HG02870 (cell line): Measurements from ENCODE around the gene IL16.
"Not testable (repeated sequence)": the region's sequence is repeated elsewhere in the genome, so short reads cannot be mapped to it uniquely, and the experiment has no call there.

Experiments
- ATAC-seq: cut with Tn5 transposase; IDR thresholded peaks from one replicate; pipeline ENCODE4 v1.9.1; 2021; ENCODE audit warnings: mild to moderate bottlenecking, moderate library complexity; ENCODE audit not compliant: unreplicated experiment

The IL16 gene

DNA sequence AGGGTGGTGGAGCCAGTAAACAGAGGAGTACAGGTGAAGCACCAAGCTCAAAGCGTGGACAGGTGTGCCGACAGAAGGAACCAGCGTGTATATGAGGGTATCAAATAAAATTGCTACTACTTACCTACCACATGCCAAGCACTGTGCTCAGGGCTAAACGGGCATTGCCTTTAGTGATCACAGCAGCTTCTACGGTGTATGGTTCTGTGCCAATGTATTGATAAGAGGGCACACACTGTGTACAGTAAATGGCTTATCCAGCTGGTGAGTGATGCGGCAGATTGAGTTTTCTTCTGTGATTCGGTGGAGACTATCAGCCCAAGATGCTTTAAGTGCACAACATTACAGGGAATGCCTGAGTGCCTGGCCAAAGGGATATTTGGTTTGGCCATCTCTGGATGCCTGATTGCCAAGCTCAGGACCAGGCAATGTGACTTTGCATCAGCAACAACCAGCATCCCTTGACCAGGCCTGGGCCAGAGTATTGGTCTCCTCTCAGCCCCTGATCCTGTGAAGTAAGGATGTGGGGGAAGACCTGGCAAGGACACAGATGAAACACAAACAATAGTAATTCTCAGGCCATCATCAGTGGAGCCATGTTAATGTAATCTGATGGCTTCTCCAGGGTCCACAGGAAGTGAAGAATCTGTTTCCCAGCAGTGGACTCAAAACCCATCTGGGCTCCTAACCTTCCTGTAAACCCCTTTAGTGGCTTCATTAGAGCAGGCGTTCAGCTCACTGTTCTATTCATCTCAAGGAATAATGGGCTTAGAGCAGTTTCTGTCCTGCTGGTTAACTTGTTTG is 113.2 kb downstream of the IL16 start:
- no peak for ATAC-seq

DNA sequence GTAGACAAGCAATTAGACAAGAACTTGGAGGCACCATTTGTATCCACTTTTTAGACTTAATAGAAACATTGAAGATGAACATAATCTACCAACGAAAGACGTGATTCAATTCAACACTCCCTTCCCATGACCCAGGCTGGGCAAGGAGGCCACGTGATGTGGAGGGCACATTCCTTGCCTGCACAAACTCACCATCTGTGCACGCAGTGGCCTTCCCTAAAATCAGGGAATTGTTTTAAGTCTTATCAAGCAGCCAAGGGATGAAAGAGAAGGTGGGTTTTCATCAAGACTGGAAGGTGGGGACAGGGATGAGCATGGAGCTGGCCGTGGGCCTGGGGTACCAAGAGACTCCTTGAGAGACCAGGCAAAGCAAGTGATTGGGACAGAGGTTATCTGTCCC is 113.8 kb downstream of the IL16 start:
- no peak for ATAC-seq

DNA sequence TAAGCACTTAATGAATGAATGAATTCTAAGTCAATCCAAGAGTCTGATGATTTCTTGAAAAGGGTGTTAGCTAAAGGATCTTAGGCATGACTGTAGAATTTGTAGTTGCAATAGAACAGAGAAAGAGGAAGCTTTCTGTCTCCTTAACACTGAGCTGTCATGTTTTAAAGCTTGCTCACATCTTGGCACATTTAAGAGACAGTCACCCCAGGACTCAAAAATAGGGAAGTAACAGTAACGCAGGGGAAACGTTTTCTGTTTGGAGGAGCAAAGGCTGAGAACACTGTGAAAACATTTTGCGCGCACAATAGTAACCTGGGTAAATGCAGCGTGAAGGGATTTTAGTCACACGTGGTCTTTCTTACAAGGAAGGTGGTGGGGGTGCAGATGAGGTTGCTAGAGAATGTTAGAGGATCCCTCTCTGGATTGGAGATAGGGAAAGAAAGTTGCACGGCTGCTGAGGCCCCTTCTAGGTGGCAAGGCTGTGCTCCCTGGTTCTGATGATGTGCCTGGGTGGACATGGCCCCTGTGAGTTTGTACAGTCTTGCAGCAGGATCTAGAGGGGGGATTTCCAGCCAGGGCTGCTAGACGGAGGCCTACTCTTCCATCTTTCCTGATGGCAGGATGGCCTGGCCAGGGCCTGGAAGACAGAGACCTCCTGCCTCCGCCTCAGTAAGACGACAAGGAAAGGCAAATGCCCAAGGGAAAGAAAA is 115.2 kb downstream of the IL16 start:
- ATAC-seq: peak; percentile 41

DNA sequence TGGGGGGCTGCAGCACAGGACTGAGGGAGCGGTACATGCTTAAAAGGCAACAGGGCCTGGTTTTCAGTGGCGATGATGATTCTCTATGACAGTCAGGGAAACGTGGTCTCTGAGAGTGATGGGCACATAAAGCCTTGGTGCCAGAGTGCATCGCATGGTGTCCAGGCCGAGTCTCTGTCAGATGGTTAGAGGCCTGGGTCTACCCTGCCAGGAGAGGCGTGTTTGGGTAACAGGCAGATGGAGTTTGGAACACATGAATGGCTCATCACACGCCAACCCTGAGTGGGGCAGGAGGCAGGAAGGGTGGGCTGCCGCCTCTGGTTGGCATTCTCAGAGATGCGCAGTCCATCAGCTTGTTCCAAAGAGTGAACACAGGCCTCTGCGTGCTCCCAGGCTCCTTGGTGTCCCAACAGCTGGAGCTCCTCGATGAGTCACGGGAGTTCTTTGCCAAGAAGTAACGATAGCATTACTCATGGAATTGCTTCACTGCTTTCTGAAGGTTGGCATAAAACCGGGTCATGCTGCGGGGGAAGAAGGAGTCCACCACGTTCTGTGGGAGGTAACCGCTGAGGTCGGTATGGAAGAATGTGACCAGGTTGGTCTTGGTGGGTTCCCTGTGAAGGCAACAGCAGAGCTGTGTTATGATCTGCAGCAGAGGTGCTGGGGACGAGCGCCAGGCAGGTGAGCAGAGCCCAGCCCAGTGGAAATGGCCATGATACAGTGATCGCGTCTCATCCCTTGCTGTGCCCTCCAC is 116.3 kb downstream of the IL16 start:
- no peak for ATAC-seq

DNA sequence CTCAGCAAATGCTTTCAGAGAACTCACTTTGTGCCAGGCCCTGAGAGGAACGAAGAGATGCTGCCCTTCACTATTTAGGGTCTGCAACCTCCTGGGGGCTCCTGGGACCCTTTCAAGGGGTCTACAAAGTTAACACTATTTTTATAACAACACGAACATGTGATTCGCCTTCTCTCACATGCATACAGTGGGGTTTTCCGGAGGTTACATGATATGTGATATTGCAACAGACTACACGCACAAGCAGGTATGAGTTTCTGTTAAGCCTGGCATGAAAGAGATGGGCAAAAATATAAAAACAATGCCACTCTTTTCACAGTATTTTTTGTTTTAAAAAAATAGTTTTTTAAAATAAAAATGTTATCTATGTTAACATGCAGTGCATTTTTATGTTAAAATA is 117.0 kb downstream of the IL16 start:
- no peak for ATAC-seq

DNA sequence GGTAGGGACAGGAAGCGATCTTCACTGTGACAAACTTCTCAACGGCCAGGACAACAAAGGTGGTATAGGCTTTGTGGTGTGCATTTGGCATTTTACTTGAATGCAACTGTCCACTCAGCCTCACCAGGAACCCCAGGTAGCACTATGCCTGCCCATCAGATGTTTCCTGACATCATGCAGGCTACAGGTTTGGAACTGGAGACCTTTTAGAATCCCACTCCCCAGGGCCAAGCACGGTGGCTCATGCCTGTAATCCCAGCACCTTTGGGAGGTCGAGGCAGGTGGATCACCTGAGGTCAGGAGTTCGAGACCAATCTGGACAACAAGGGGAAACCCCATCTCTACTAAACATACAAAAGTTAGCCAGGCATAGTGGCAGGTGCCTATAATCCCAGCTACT is 117.7 kb downstream of the IL16 start:
- ATAC-seq: no peak

DNA sequence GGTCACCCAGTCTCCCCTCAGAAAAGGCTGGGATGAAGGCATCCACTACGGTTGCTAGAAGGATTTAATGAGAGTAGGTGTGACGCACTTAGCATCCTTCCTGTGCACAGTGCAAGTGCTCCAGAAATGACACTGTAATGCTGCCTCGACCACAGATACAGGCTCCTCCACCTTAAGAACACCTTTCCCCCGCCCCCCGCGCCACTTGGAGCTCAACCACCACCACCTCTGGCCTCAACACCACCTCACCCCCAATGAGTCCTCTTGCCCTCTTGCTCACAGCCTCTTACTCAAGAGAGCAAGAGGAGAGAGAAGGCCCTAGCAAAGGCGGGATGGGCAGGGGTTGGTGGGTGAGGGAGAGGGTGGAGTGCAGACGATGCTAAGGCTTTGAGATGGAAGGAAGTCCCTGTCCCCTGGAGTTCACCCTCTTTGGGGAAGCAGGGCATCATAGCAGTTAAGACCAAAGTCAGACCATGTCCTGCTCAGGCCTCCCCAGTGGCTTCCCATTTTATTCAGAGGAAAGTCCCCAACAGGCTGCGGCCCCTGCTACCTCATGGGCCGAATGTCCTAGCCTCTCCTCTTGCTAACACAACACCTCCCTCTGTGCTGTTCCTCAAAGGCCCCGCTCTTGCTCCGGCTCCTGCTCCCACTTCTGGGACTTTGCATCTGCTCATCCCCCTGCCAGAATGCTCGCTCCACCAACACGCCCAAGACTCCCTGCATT is 118.9 kb downstream of the IL16 start:
- ATAC-seq: no peak

DNA sequence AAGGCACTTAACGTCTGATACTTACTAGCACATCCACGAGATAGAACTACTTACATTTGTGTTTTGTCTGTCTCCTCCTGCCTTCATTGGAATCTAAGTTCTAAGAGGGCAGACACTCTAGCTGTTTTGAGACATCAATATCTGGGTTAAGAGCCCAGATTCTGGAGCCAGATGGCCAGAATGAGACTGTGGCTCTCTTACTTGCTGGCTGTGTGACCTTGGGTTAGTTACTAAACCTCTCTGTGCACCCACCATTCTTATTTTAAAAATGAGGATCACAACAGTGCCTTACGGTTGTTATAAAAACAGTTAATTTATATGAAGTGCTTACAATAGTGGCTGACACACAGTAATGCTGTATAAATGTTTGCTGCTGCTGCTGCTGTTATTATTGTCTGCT is 119.6 kb downstream of the IL16 start:
- no peak for ATAC-seq

DNA sequence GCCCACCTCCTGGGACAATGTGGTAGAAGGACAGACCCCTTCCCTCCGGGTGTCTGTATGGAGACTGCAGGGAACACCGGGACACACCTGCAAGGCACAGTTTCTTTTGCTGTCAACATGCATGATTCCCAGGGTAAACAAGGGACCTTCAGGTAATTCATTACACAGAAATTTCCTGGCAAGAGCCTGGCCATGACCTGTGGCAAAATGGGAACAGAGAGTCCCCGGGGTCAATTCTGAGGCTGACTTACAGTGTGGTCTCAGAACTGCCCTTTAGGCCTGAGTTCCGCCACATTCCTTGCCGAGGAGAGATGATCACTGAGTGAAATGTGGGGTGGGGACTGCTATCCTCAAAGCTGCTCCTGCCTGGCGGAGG is 121.0 kb downstream of the IL16 start:
- ATAC-seq: no peak

DNA sequence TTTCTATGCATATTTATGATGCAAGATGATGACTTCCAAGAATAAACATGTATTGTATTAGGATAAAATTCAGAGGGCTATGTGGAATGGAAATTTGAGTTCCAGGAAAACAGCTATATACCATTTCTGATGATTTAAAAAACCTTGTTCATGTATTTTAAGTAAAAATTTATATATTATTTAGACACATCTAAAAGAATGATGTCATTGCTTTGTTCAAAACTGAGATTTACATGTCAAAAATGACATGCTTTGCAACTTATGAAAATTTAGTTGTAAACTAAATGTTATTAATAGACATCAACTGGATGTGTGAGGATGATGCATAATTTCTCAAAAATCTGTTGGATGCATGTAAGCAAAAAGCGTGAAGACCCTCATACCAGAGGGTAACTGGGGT is 125.0 kb downstream of the IL16 start:
- ATAC-seq: no peak

DNA sequence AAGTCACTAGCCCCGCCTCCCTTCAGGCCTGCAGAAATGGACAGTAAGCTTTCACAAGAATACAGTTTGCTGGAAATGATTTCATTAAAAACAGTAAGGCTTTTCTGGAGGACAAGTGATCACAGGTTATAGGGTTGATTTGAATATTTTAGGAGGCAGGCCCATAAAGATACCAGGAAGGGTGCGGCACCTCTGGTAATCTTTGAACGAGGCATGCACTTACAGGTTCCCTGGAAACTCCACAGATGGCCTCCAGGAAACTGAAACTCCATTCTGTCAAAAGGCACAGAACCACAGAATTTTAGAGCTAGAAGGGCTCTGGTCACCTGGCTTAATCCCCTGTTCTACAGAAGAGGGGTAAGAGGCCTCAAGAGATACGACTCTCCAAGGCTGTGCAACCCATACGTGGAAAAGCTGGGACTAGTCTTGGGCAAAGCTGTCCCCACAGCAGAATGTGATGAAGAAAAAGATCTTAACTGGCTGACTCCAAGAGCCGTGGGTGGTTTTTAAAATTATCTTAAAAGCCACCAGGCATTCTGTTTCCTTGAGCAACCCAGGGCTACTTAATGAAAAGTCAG is 126.1 kb downstream of the IL16 start:
- ATAC-seq: no peak

DNA sequence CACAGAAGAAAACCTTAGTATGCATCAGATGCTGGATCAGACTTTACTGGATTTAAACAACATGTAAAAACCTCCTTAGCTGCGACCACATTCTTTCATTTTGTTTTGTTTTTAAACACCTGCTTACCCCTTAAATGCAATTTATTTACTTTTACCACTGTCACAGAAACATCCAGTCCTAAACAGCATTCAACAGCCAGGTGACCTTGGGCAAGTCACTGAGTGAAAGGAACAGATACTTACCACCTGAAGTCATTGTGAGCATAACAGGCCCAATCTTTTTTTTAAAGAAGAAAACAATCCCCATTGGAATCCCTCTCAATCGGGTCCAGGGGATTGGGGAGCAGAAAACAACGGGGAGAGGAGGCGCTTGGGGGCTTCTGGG is 126.9 kb downstream of the IL16 start:
- peak; percentile 16 for ATAC-seq

DNA sequence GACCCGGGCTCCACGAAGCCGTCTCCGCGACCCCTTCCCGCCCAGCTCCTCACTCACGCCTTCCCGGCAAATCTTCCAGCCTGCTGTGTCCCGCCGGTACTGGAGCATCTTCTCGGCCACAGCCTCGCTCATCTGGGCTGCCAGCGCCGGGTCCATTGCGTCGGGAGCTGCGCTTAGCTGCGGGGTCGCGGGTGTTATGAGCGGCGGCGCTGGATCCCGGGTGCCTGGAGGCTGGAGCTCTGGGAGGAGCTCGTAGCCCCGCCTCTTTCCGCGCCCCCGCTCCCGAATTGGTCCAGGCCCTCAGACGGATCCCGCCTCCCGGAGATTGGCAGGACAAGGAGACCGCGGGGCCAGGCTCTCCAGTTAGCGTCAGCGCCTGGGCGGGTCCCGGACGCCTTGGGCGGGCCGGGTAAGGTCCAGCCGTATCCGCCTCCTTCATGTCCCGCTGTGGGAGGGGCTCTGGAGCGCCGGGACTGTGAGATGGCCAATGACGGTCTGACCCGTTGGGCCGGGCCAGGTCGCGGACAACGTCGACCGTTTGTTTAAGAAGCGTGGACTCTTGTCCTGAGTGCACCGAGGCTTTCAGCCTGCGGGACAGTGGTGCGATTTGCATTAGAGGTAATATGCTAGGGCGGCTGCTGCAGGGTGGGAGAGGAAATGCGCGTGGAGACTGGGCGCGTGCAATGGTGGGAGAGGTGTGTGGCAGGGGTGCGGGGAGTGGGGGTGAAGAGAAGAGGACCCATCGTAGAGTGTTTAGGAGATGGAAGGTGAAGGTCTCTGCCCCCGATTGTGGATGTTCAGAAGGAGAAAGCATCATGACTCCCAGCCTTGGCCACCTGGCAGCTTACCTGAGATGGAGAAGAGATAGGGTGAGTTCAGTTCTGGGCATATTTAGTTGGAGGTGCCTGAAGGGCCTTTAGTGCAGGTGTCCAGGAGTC is 127.5 kb downstream of the IL16 start, which contains the start of gene STARD5:
TSS of gene STARD5 (minus strand) at position 198 of the 938 bp plus-strand sequence. CDS start at position 156, 42 bp downstream.
- ATAC-seq: peak; percentile 97

DNA sequence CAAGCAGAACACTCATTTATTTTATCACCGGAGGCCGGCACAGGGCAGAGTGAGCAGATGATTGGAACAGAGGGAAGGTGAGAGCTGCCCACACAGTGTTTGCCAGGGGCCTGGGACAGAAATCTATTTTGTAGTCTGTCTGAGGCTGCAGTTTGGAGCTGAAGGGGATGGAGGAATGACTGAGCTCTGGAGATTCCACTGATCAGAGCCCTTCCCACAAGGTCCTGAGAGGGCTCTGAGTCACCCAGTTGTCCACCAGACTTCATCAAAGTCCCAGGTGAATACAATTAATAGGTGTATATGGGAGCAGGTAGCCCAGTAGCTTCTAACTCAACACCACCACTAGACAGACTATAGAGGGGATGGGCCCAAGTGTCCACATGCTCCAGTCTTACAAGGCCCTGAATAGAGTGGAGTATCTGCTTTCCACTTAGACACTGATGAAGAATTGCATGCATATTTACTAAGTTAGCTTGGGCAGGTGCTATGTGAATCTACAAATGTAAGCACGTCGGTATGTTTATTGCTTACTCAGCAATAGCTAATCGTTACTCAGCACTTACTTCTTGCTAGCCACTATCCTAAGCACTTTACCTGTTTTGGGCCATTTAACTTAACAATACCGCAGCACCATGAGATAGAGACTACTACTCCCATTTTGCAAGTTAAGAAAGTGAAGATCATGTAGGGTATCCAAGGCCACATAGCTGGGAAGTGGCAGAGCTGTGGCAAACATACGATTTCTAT is 130.0 kb downstream of the IL16 start:
- no peak for ATAC-seq

DNA sequence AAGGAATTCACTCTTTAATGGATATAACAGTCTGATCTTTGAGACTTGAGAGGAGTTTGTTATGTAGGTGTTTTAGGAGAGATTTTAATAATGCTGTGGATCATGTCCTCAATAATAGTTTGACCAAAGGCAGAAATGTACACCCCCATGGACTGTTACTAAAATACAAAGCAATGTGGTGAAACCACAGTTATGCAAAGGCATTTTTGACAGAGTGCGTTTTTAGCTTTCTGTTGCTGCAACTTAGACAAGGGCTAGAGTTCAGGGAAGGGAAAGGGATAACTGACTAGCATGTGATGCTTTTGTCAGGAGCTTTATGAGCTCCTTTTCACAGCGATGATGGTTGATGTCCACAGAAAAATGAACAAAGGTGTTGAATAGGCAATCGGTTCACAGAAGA is 130.8 kb downstream of the IL16 start:
- ATAC-seq: no peak

DNA sequence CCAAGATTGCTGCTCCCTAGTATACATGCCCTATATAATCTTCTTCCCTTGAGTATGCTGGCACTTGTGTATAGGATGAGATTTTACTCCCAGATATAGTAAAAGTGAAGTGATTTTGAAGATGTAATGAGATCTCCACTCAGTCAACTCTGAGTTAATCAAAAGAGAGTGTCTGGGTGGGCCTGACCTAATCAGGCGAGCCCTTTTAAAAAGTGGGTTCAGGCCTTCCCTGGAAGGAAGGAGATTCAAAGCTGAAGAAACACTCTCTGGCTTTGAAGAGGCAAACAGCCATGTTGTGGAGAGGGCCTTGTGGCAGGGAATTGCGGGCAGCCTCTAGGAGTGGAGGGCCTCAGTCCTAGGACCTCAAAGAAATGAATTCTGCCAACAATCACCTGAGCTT is 132.8 kb downstream of the IL16 start:
- ATAC-seq: no peak

DNA sequence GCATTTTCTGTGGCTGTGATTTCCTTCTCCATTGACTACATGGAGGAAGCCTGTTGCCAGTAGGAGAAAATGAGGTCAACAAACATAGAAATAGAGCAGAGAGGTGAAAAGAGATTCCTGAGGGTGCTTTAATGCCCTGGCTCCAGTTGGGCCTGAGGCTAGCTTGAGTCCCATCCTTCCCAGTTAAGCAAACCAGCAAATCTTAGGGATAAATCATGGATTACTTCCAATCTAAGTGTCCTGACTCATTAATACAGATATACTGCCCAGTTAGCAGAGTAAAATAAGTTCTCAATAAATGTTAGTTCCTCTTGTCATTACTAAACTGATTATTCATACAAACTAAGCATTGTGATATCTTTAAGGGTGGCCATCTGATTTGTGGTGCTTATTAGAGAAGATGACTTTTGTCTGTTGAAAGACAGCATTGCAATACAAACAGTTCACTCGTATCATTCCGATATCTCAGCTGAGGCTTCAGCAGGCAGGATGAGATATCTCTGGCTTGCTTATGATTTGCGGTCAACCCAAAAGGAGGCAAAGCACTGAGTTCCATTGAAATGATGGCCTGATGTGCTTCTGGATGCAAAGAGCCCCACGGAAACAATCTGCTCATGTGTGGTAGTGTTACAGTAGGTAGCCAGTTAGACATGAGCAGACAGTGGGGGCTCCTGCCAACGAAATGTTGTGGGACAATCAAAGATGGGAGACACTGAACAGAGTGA is 133.8 kb downstream of the IL16 start:
- ATAC-seq: no peak

DNA sequence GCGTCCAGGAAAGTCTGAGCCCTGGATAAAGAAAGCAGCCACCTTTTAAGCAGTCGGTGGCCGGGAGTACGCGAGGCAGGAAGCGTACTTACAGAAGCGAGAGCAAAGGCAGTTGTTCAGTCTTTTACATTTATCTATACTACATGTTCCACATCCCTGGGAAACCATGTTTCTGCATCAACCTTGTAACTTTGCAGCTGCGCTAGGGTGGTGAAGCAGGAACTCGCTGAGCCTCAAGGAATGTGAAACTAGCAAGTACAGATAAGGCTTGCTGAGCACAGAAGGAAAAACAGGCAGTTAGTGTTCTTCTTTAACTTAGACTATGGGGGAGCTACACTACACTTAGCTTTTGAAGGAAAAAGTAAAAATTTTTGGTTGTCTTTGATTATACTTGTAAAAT is 134.5 kb downstream of the IL16 start:
- not testable (repeated sequence) for ATAC-seq
